H9 (cell line): ENCODE results near the gene BMP7. TPM values are rescaled to one million over a fixed set of nuclear protein-coding genes. Genes with fewer than 3 reads are reported as not detected.

ENCODE experiments used
- DNase-seq: peaks from one replicate; pipeline ENCODE4 v3.0.0-alpha.2; 2017
- H2AFZ ChIP-seq: one replicate; pipeline ENCODE4 v1.6.1; 2013; ENCODE audit warnings: mild to moderate bottlenecking, low read length, control low read depth, moderate library complexity
- H2AK5ac ChIP-seq: 2 replicates; pipeline ENCODE4 v1.6.1; 2013; ENCODE audit warnings: low read length, control low read depth, mixed read lengths; ENCODE audit not compliant: insufficient read length
- H2BK120ac ChIP-seq: one replicate; pipeline ENCODE4 v1.6.1; 2013; ENCODE audit warnings: low read depth, mild to moderate bottlenecking, low read length, control low read depth, inconsistent platforms; ENCODE audit not compliant: poor library complexity, severe bottlenecking
- H2BK12ac ChIP-seq: 2 replicates; pipeline ENCODE4 v1.6.1; 2013; ENCODE audit warnings: low read length, control low read depth, mixed read lengths, low read depth; ENCODE audit not compliant: insufficient read length
- H2BK15ac ChIP-seq: 2 replicates; pipeline ENCODE4 v1.6.1; 2013; ENCODE audit warnings: low read depth, low read length, control low read depth
- H2BK20ac ChIP-seq: one replicate; pipeline ENCODE4 v1.6.1; 2013; ENCODE audit warnings: low read depth, mild to moderate bottlenecking, low read length, control low read depth, inconsistent platforms; ENCODE audit not compliant: poor library complexity, severe bottlenecking
- H2BK5ac ChIP-seq: 2 replicates; pipeline ENCODE4 v1.6.1; 2013; ENCODE audit warnings: low read length, control low read depth, mixed read lengths; ENCODE audit not compliant: insufficient read length
- H3K14ac ChIP-seq: 2 replicates; pipeline ENCODE4 v1.6.1; 2013; ENCODE audit warnings: low read length, control low read depth; ENCODE audit not compliant: insufficient read depth
- H3K18ac ChIP-seq: 2 replicates; pipeline ENCODE4 v1.6.1; 2013; ENCODE audit warnings: low read depth, mild to moderate bottlenecking, mixed read lengths, low read length, control low read depth; ENCODE audit not compliant: insufficient read length
- H3K23ac ChIP-seq: 2 replicates; pipeline ENCODE4 v1.6.1; 2013; ENCODE audit warnings: low read length, control low read depth, mixed read lengths, low read depth; ENCODE audit not compliant: insufficient read length
- H3K23me2 ChIP-seq: 2 replicates; pipeline ENCODE4 v1.6.1; 2013; ENCODE audit warnings: low read depth, mild to moderate bottlenecking, mixed read lengths, low read length, control low read depth; ENCODE audit not compliant: insufficient read length, poor library complexity, severe bottlenecking
- H3K27ac ChIP-seq: 2 replicates; pipeline ENCODE4 v1.5.1; 2013; ENCODE audit warnings: low read length, control low read depth, mixed read lengths, low read depth; ENCODE audit not compliant: insufficient read length
- H3K27me3 ChIP-seq: 2 replicates; pipeline ENCODE4 v1.6.1; 2013; ENCODE audit warnings: low read length, control low read depth, inconsistent platforms; ENCODE audit not compliant: insufficient read depth
- H3K4ac ChIP-seq: 2 replicates; pipeline ENCODE4 v1.6.1; 2013; ENCODE audit warnings: low read depth, mild to moderate bottlenecking, control low read depth, inconsistent platforms, low read length, moderate library complexity
- H3K4me1 ChIP-seq: 2 replicates; pipeline ENCODE4 v1.6.1; 2013; ENCODE audit warnings: low read length, control low read depth, inconsistent platforms; ENCODE audit not compliant: insufficient read depth
- H3K4me2 ChIP-seq: 2 replicates; pipeline ENCODE4 v1.6.1; 2013; ENCODE audit warnings: low read length, control low read depth, mixed read lengths; ENCODE audit not compliant: insufficient read length, insufficient read depth
- H3K56ac ChIP-seq: 2 replicates; pipeline ENCODE4 v1.6.1; 2013; ENCODE audit warnings: low read depth, mild to moderate bottlenecking, mixed read lengths, low read length, control low read depth; ENCODE audit not compliant: insufficient read length
- H3K79me1 ChIP-seq: 2 replicates; pipeline ENCODE4 v1.6.1; 2013; ENCODE audit warnings: low read depth, mild to moderate bottlenecking, moderate library complexity, low read length, control low read depth, inconsistent platforms; ENCODE audit not compliant: insufficient read depth, poor library complexity, severe bottlenecking
- H3K79me2 ChIP-seq: 2 replicates; pipeline ENCODE4 v1.6.1; 2013; ENCODE audit warnings: low read length, control low read depth, inconsistent platforms; ENCODE audit not compliant: insufficient read depth
- H3K9ac ChIP-seq: 2 replicates; pipeline ENCODE4 v1.6.1; 2013; ENCODE audit warnings: low read length, control low read depth, mixed read lengths; ENCODE audit not compliant: insufficient read length; ENCODE audit errors: extremely low read depth
- H3K9me3 ChIP-seq: one replicate; pipeline ENCODE4 v1.6.1; 2013; ENCODE audit warnings: low read depth, low read length, inconsistent platforms; ENCODE audit not compliant: control insufficient read depth
- H3T11ph ChIP-seq: one replicate; pipeline ENCODE4 v1.6.1; 2013; ENCODE audit warnings: mild to moderate bottlenecking, low read length, control low read depth, inconsistent platforms
- H4K20me1 ChIP-seq: one replicate; pipeline ENCODE4 v1.6.1; 2013; ENCODE audit not compliant: control insufficient read depth, insufficient read length, insufficient read depth
- H4K5ac ChIP-seq: 2 replicates; pipeline ENCODE4 v1.6.1; 2013; ENCODE audit warnings: low read depth, mild to moderate bottlenecking, mixed read lengths, low read length, control low read depth; ENCODE audit not compliant: insufficient read length
- H4K8ac ChIP-seq: replicated peaks from 2 replicates; pipeline ENCODE4 v1.6.1; 2013; ENCODE audit warnings: low read length, control low read depth, mixed read lengths, low read depth; ENCODE audit not compliant: insufficient read length
- H4K91ac ChIP-seq: 2 replicates; pipeline ENCODE4 v1.6.1; 2013; ENCODE audit warnings: low read depth, mild to moderate bottlenecking, moderate library complexity, mixed read lengths, low read length, control low read depth; ENCODE audit not compliant: insufficient read length
- H3K27ac Mint-ChIP-seq, 3 experiments: 2 replicates in 2 of 3; 3 replicates in 1 of 3; pipeline ENCODE4 v1.8.0; 2020 to 2021; ENCODE audit warnings: mixed read lengths in 3 of 3, mild to moderate bottlenecking in 1 of 3, moderate library complexity in 1 of 3
- H3K27me3 Mint-ChIP-seq: 2 replicates; pipeline ENCODE4 v1.8.0; 2021; ENCODE audit warnings: low read depth, mild to moderate bottlenecking, moderate library complexity, mixed read lengths
- H3K36me3 Mint-ChIP-seq, 3 experiments: 2 replicates in 2 of 3; 3 replicates in 1 of 3; pipeline ENCODE4 v1.8.0; 2020 to 2021; ENCODE audit warnings: low read depth in 3 of 3, mixed read lengths in 3 of 3; ENCODE audit not compliant: insufficient read depth in 1 of 3
- H3K4me1 Mint-ChIP-seq, 2 experiments: 2 replicates each; pipeline ENCODE4 v1.8.0; 2020; ENCODE audit warnings: mixed read lengths in 2 of 2
- H3K4me3 Mint-ChIP-seq, 2 experiments: 2 replicates in 1 of 2; 3 replicates in 1 of 2; pipeline ENCODE4 v1.8.0; 2020 to 2021; ENCODE audit warnings: mild to moderate bottlenecking in 2 of 2, mixed read lengths in 2 of 2, moderate library complexity in 1 of 2
- H3K9me3 Mint-ChIP-seq, 2 experiments: 2 replicates in 1 of 2; 3 replicates in 1 of 2; pipeline ENCODE4 v1.8.0; 2020; ENCODE audit warnings: mild to moderate bottlenecking in 2 of 2, mixed read lengths in 2 of 2, moderate library complexity in 1 of 2
- CTCF ChIP-seq: fragments of 200-600 bp; sonication (generic); conservative IDR thresholded peaks from 3 replicates; pipeline ENCODE4 v1.8.0; 2021; ENCODE audit warnings: antibody characterized with exemption, mild to moderate bottlenecking
- WGBS: extraction: QIAGEN DNeasy Blood & Tissue Kit; methylation state at CpG from one replicate; pipeline ENCODE4 v1.1.7; 2013; ENCODE audit warnings: missing lambda C conversion rate, low lambda C conversion rate, mixed read lengths; ENCODE audit not compliant: insufficient read length; ENCODE audit errors: extremely low coverage; 5-methylcytosine and 5-hydroxymethylcytosine counted together
- total RNA-seq: library from RNA; stranded (reverse); gene quantifications from 2 replicates; pipeline ENCODE4 v1.2.1, GENCODE V29; 2021

Gene BMP7
- total RNA-seq, 1 experiment from 2014 or later: 17.7 TPM

- Histone ChIP-seq H2AFZ (no peak overlapping the region), H3K27me3 (no peaks in the 10 kb centered on the region), H2AK5ac (no peak overlapping the region), H3K56ac (no peak overlapping the region), H2BK15ac (no peak overlapping the region), H3K27ac (no peak overlapping the region), H2BK5ac (no peak overlapping the region), H4K5ac (no peak overlapping the region), H4K91ac (no peak overlapping the region), H3K9ac (no peak overlapping the region), H4K20me1 (no peaks in the 10 kb centered on the region), H2BK120ac (no peak overlapping the region), H3K4me2 (no peak overlapping the region), H3K4me1 (no peaks in the 10 kb centered on the region), H2BK20ac (no peak overlapping the region), H3K18ac (no peak overlapping the region), H3K14ac (no peak overlapping the region), H3K79me1 (no peaks in the 10 kb centered on the region), H3T11ph (no peak overlapping the region), H3K9me3 (no peaks in the 10 kb centered on the region), H3K23me2 (no peaks in the 10 kb centered on the region), H4K8ac (no peak overlapping the region), H2BK12ac (no peak overlapping the region), H3K4ac (no peak overlapping the region), H3K79me2 (no peaks in the 10 kb centered on the region), H3K23ac (no peak overlapping the region)
- TF ChIP-seq CTCF: no peak
- DNase-seq: no peak
- no peak overlapping the region for H3K4me3 Mint-ChIP-seq
- H3K27me3 Mint-ChIP-seq: peaks cover 2% of the 10 kb centered on the region; the same call in 1 of the 2 replicates
- no peak overlapping the region for H3K27ac Mint-ChIP-seq
- no CpG with 5 or more reads among the region's 9 CpGs for WGBS
- no peaks in the 10 kb centered on the region for H3K9me3 Mint-ChIP-seq
- H3K36me3 Mint-ChIP-seq: peaks cover 2 to 8% (median 7%) of the 10 kb centered on the region in 3 experiments; a peak in 5 of 7 replicates
- H3K4me1 Mint-ChIP-seq: peaks cover 9 to 23% of the 10 kb centered on the region in 2 experiments
Measured at GRCh38 chr20:57188056-57188455, 78.4 kb downstream of the BMP7 start.
